Measurements from ENCODE around the gene FAM3C.
"Not testable (repeated sequence)": the region's sequence is repeated elsewhere in the genome, so short reads cannot be mapped to it uniquely, and the experiment has no call there.

FAM3C gene

GRCh38 chr7:121436688-121437087, 40.6 kb upstream of the FAM3C start:
- in situ Hi-C loops (cut with HindIII; ENCODE audit: low sequenced_read_pairs), result no loop called here
- no peak for TF ChIP-seq CTCF (IDR thresholded peaks at IDR 0.05; ENCODE audit: low read depth, low read length)
- no peak for DNase-seq (ENCODE audit: low read depth, low spot score)
- no peak overlapping the region for H3K4me3 ChIP-seq (ENCODE audit: low read depth, low read length)

GRCh38 chr7:121436136-121436535, 40.0 kb upstream of the FAM3C start:
- DNase-seq (ENCODE audit: low read depth, low spot score), result no peak
- no peak for TF ChIP-seq CTCF (IDR thresholded peaks at IDR 0.05; ENCODE audit: low read depth, low read length)
- in situ Hi-C loops (cut with HindIII; ENCODE audit: low sequenced_read_pairs), result no loop called here
- no peak overlapping the region for H3K4me3 ChIP-seq (ENCODE audit: low read depth, low read length)

- in situ Hi-C loops (cut with HindIII; ENCODE audit: low sequenced_read_pairs), result no loop called here
- TF ChIP-seq CTCF (IDR thresholded peaks at IDR 0.05; ENCODE audit: low read depth, low read length), result no peak
- no peak overlapping the region for H3K4me3 ChIP-seq (ENCODE audit: low read depth, low read length)
- DNase-seq (ENCODE audit: low read depth, low spot score), result no peak
Measured at GRCh38 chr7:121433775-121434174, 37.7 kb upstream of the FAM3C start.

GRCh38 chr7:121432486-121432885, 36.4 kb upstream of the FAM3C start:
- H3K4me3 ChIP-seq (ENCODE audit: low read depth, low read length); in situ Hi-C loops (cut with HindIII; ENCODE audit: low sequenced_read_pairs); DNase-seq (ENCODE audit: low read depth, low spot score): not testable (repeated sequence)

GRCh38 chr7:121431996-121432395, 35.9 kb upstream of the FAM3C start:
- in situ Hi-C loops (cut with HindIII; ENCODE audit: low sequenced_read_pairs), result no loop called here
- no peak for DNase-seq (ENCODE audit: low read depth, low spot score)
- no peak for TF ChIP-seq CTCF (IDR thresholded peaks at IDR 0.05; ENCODE audit: low read depth, low read length)
- H3K4me3 ChIP-seq (ENCODE audit: low read depth, low read length), result no peak overlapping the region

GRCh38 chr7:121431389-121431995, 35.4 kb upstream of the FAM3C start:
- in situ Hi-C loops (cut with HindIII; ENCODE audit: low sequenced_read_pairs), result no loop called here
- DNase-seq (ENCODE audit: low read depth, low spot score), result no peak
- H3K4me3 ChIP-seq (ENCODE audit: low read depth, low read length), result no peak overlapping the region
- TF ChIP-seq CTCF (IDR thresholded peaks at IDR 0.05; ENCODE audit: low read depth, low read length), result no peak

- H3K4me3 ChIP-seq (ENCODE audit: low read depth, low read length), result no peak overlapping the region
- TF ChIP-seq CTCF (IDR thresholded peaks at IDR 0.05; ENCODE audit: low read depth, low read length), result no peak
- in situ Hi-C loops (cut with HindIII; ENCODE audit: low sequenced_read_pairs), result no loop called here
- DNase-seq (ENCODE audit: low read depth, low spot score), result no peak
Measured at GRCh38 chr7:121430558-121430957, 34.5 kb upstream of the FAM3C start.
